Gastroesophageal sphincter (tissue), 4 donors: Measurements from ENCODE around the gene TNIP1. TPM values are rescaled to one million over a fixed set of nuclear protein-coding genes. Genes with fewer than 3 reads are reported as not detected.

Source experiments
- ATAC-seq: fragments of 150-250 bp; one replicate; pipeline ENCODE4 v1.9.1; 2016; ENCODE audit warnings: mild to moderate bottlenecking, moderate library complexity
- H3K27ac ChIP-seq, 4 donors: fragments of 200-600 bp; sonication (generic) in 3 of 4; 1 replicate in 3 of 4; 2 replicates in 1 of 4; pipeline ENCODE4 v1.5.1; 2016 to 2019
- H3K27me3 ChIP-seq: fragments of 200-600 bp; sonication (generic); one replicate; pipeline ENCODE4 v1.5.1; 2019
- H3K36me3 ChIP-seq, 2 donors: fragments of 200-600 bp; sonication (generic); one replicate each; pipeline ENCODE4 v1.5.1; 2019; ENCODE audit warnings: control low read depth in 1 of 2
- H3K4me1 ChIP-seq, 3 donors: fragments of 200-600 bp; sonication (generic); 1 replicate in 2 of 3; 2 replicates in 1 of 3; pipeline ENCODE4 v1.5.1; 2016 to 2019; ENCODE audit warnings: control low read depth in 2 of 3
- H3K4me3 ChIP-seq, 2 donors: fragments of 200-600 bp; sonication (generic); one replicate each; pipeline ENCODE4 v1.5.1; 2019; ENCODE audit warnings: mild to moderate bottlenecking in 1 of 2, moderate library complexity in 1 of 2
- H3K9me3 ChIP-seq, 3 donors: fragments of 200-600 bp; sonication (generic); one replicate each; pipeline ENCODE4 v1.5.1; 2017 to 2019; ENCODE audit warnings: control low read depth in 2 of 3
- CTCF ChIP-seq, 4 experiments: fragments of 200-600 bp in 2 of 4; fragments of 450-650 bp in 2 of 4; sonication (generic) in 1 of 4; IDR thresholded peaks; one replicate each; pipeline ENCODE4 v1.5.1; 2017 to 2019; ENCODE audit warnings: antibody characterized with exemption in 4 of 4, mild to moderate bottlenecking in 2 of 4, moderate library complexity in 2 of 4
- EP300 ChIP-seq: sonication (generic); formaldehyde crosslinking; IDR thresholded peaks from one replicate; pipeline ENCODE4 v1.6.1; 2017; ENCODE audit warnings: antibody characterized with exemption, mild to moderate bottlenecking
- POLR2A ChIP-seq, 2 donors: fragments of 450-650 bp; IDR thresholded peaks; one replicate each; pipeline ENCODE4 v1.6.1; 2017; ENCODE audit warnings: antibody characterized with exemption in 2 of 2, mild to moderate bottlenecking in 2 of 2, moderate library complexity in 1 of 2
- POLR2AphosphoS5 ChIP-seq: sonication (generic); formaldehyde crosslinking; IDR thresholded peaks from one replicate; pipeline ENCODE4 v1.6.1; 2017; ENCODE audit warnings: antibody characterized with exemption
- WGBS, 2 donors: methylation state at CpG; one replicate each; pipeline ENCODE4 v1.1.5; 2018; ENCODE audit warnings: low coverage in 1 of 2; 5-methylcytosine and 5-hydroxymethylcytosine counted together
- total RNA-seq, 4 donors: library from RNA; depleted of rRNA; stranded (reverse); fragments of >200 nt; gene quantifications; one replicate each; pipeline ENCODE4 v1.1.0, GENCODE V29; 2016

The TNIP1 gene
- total RNA-seq, 4 donors from 2014 or later: 74.2 to 142 (median 97.9) TPM

GRCh38 chr5:151086905-151087360 is 6.1 kb upstream of the TNIP1 start:
- no CpG with 5 or more reads among the region's 10 CpGs for WGBS, 2 donors
- Histone ChIP-seq H3K27ac (peak overlapping the region in 2 of 4 donors; percentile 9 to 74), H3K27me3 (peaks cover 3% of the 10 kb centered on the region), H3K4me1 (peaks cover 0 to 37% (median 13%) of the 10 kb centered on the region in 3 donors), H3K9me3 (no peaks in the 10 kb centered on the region), H3K4me3 (no peak overlapping the region), H3K36me3 (no peaks in the 10 kb centered on the region)
- TF ChIP-seq POLR2A (IDR thresholded peaks at IDR 0.05) (no peak), POLR2AphosphoS5 (no peak), EP300 (no peak), CTCF (IDR thresholded peaks at IDR 0.05) (no peak)
- ATAC-seq: no peak

DNA sequence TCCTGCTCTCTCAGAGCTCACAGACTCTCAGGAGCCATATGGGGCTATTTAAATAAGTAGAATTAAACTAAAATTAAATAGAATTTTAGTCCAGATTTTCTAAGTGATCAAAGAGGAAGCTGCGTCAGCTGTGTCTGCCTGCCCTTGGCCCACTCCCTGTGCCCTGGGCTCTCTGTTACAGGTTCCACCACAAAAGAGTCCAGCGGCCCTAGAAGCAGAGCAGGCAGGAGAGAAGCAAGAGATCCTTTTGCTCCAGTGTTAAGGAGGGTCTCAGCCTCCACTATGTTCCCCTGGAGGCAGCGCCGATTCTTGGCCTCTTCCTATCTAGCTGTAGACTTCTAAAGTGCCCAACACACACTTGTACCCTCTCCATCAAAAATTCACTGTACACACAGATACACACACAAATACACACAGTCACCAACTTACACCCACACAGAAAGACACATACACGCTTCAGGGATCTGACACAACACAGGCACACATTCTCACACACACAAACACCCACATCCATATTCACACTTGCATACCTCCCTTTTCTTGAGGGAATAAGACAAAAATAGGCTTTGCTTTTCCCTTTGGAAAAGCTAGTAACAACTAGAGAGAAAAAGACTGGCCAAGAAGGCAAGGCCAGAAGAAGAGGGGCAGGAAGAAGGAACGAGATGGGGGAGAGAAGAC is 5.5 kb upstream of the TNIP1 start:
- H3K9me3 ChIP-seq: no peaks in the 10 kb centered on the region
- H3K4me1 ChIP-seq: peaks cover 0 to 42% (median 13%) of the 10 kb centered on the region in 3 donors
- H3K4me3 ChIP-seq: no peak overlapping the region
- WGBS, 2 donors: 70% methylated on average over 6 of the region's 6 CpGs; no CpG with 5 or more reads in 1 of the 2 donors
- H3K27me3 ChIP-seq: peaks cover 3% of the 10 kb centered on the region
- no peak for ATAC-seq
- H3K36me3 ChIP-seq: no peaks in the 10 kb centered on the region
- H3K27ac ChIP-seq: peak overlapping the region in 3 of 4 donors; percentile 46 to 74 (median 70)
- TF ChIP-seq POLR2AphosphoS5: no peak

GRCh38 chr5:151085517-151086041 is 4.7 kb upstream of the TNIP1 start:
- Histone ChIP-seq H3K9me3 (no peaks in the 10 kb centered on the region), H3K4me1 (peaks cover 0 to 42% (median 13%) of the 10 kb centered on the region in 3 donors), H3K27ac (peak overlapping the region in 3 of 4 donors; percentile 46 to 74 (median 70)), H3K4me3 (no peak overlapping the region), H3K36me3 (no peaks in the 10 kb centered on the region), H3K27me3 (peaks cover 3% of the 10 kb centered on the region)
- TF ChIP-seq POLR2AphosphoS5 (no peak), POLR2A (IDR thresholded peaks at IDR 0.05) (no peak), EP300 (no peak), CTCF (IDR thresholded peaks at IDR 0.05) (no peak)
- peak; percentile 69 for ATAC-seq
- 20 to 43% methylated on average over 6 of the region's 9 CpGs for WGBS, 2 donors

- Histone ChIP-seq H3K4me3 (no peak overlapping the region), H3K36me3 (no peaks in the 10 kb centered on the region), H3K27ac (peak overlapping the region in 1 of 4 donors; percentile 74), H3K27me3 (peaks cover 2% of the 10 kb centered on the region), H3K9me3 (no peaks in the 10 kb centered on the region), H3K4me1 (peaks cover 0 to 51% (median 18%) of the 10 kb centered on the region in 3 donors)
- 87 to 91% methylated on average over 4 of the region's 7 CpGs for WGBS, 2 donors
- ATAC-seq: no peak
- TF ChIP-seq CTCF (IDR thresholded peaks at IDR 0.05) (no peak), POLR2A (IDR thresholded peaks at IDR 0.05) (no peak), EP300 (no peak), POLR2AphosphoS5 (no peak)
These were observed 3.5 kb upstream of the TNIP1 start for GRCh38 chr5:151084363-151084762.

- ATAC-seq: no peak
- no peak overlapping the region for H3K4me3 ChIP-seq
- H3K27ac ChIP-seq: no peak overlapping the region
- peaks cover 0 to 9% of the 10 kb centered on the region in 2 donors for H3K36me3 ChIP-seq
- no peaks in the 10 kb centered on the region for H3K9me3 ChIP-seq
- no peaks in the 10 kb centered on the region for H3K27me3 ChIP-seq
- peaks cover 0 to 63% (median 26%) of the 10 kb centered on the region in 3 donors for H3K4me1 ChIP-seq
- TF ChIP-seq CTCF (IDR thresholded peaks at IDR 0.05) (no peak), POLR2A (IDR thresholded peaks at IDR 0.05) (no peak)
- 40 to 64% methylated on average over 1 to 3 of the region's 3 CpGs for WGBS, 2 donors
These were observed 2.3 kb upstream of the TNIP1 start for GRCh38 chr5:151083081-151083676.
